ENCODE results near the gene MAN1C1. TPM values are rescaled to one million over a fixed set of nuclear protein-coding genes. Genes with fewer than 3 reads are reported as not detected.

Gene MAN1C1
- total RNA-seq, 1 donor from 2014 or later = 9.1 TPM

DNA sequence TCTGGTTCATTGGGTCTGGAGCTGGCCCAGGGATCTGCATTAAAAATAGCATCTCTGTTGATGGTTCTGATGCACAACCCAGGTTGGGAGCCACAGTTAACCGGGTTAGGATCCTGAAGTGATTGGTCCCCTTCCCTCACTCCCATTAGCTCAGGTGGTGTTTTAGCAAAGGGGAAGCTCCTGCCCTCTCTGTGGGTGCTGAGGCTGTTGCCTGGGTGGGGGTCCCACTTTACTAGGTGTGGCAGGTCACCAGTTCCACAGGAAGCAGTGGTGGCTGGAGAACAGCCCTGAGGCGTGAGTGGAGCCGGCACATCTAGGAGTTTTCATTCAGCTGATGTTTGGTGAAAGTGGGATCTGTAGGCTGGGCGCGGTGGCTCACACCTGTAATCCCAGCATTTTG, 86.5 kb downstream of the MAN1C1 start:
- Mint-ChIP-seq H3K9me3 (no peaks in the 10 kb centered on the region), H3K4me1 (ENCODE audit: unreplicated experiment) (peaks cover 50% of the 10 kb centered on the region), H3K27me3 (peaks cover 3% of the 10 kb centered on the region), H3K27ac (no peak overlapping the region), H3K4me3 (no peak overlapping the region), H3K36me3 (no peaks in the 10 kb centered on the region)
- TF ChIP-seq, protein P1, sequence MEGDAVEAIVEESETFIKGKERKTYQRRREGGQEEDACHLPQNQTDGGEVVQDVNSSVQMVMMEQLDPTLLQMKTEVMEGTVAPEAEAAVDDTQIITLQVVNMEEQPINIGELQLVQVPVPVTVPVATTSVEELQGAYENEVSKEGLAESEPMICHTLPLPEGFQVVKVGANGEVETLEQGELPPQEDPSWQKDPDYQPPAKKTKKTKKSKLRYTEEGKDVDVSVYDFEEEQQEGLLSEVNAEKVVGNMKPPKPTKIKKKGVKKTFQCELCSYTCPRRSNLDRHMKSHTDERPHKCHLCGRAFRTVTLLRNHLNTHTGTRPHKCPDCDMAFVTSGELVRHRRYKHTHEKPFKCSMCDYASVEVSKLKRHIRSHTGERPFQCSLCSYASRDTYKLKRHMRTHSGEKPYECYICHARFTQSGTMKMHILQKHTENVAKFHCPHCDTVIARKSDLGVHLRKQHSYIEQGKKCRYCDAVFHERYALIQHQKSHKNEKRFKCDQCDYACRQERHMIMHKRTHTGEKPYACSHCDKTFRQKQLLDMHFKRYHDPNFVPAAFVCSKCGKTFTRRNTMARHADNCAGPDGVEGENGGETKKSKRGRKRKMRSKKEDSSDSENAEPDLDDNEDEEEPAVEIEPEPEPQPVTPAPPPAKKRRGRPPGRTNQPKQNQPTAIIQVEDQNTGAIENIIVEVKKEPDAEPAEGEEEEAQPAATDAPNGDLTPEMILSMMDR (conservative IDR thresholded peaks at IDR 0.05) = no peak
- DNase-seq (ENCODE audit: extremely low spot score, unreplicated experiment) = no peak

DNA sequence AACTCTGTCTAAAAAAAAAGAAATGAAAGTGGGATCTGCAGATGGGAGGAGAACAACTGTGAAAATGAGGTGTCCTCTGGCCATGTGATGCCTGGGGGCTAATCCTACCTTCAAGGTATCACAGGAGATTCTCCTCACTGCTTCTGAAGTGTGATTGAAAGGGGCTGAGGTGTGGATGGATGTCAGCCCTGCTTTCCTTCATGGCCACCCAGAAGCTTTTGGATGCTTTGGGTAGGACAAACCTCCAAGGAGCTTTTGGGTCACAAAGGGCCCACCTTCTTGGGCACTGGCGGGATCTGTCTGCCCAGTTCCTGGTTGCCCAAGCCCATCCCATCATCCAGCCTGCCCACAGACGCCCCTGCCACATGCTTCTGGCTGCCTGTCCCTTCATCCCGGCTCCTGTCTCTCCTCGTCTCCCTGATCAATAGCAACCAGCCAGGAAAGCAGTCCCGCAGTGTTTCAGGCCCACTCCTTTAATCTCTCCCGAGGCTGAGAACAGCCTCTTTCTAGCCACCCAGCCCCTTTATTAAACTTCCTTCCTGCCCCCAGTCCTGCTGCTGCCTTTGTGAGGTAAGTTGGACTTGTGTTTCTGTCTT, 87.2 kb downstream of the MAN1C1 start:
- Mint-ChIP-seq H3K4me1 (ENCODE audit: unreplicated experiment) (peaks cover 48% of the 10 kb centered on the region), H3K36me3 (no peaks in the 10 kb centered on the region), H3K4me3 (no peak overlapping the region), H3K27me3 (peaks cover 3% of the 10 kb centered on the region), H3K9me3 (no peaks in the 10 kb centered on the region), H3K27ac (peak overlapping the region; percentile 62)
- no peak for DNase-seq (ENCODE audit: extremely low spot score, unreplicated experiment)
- TF ChIP-seq, protein P1 (conservative IDR thresholded peaks at IDR 0.05) = no peak

DNA sequence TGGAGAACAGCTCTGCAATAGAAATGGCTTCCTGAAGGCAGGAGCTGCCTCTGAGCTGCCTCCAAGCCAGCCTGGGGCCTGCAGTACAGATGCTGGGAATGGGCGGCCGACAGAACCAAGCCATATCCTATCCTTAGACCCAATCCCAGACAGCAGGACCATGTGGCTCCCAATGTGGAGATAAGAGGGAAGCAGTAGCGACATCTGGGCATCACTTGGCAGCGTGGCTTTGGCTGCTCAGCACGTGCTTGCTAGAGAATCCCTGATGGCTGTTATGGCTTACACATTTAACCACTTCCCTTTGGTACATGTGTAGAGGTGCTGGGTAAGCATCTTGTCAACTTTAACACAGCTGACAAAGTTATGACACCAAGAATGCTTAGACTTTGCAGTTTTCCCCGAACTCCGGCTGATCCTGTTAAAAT, 87.7 kb downstream of the MAN1C1 start:
- Mint-ChIP-seq H3K27me3 (peaks cover 3% of the 10 kb centered on the region), H3K4me1 (ENCODE audit: unreplicated experiment) (peaks cover 48% of the 10 kb centered on the region), H3K9me3 (no peaks in the 10 kb centered on the region), H3K27ac (peak overlapping the region; percentile 62), H3K4me3 (no peak overlapping the region), H3K36me3 (no peaks in the 10 kb centered on the region)
- TF ChIP-seq, protein P1 (conservative IDR thresholded peaks at IDR 0.05) = no peak
- DNase-seq (ENCODE audit: extremely low spot score, unreplicated experiment) = no peak

DNA sequence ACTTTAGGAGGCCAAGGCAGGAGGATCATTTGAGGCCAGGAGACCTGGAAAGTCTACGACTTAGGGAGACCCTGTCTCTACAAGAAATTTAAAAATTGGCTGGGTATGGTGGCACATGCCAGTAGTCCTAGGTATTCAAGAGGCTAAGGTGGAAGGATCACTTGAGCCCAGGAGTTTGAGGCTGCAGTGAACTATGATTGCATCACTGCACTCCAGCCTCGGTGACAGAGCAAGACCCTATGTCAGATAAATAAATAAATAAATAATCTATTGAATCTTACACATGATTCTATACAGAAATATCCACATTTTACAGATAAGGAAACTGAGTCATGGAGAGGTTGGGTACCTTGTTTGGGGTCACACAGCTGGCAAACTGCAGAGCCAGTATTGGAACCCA, 89.1 kb downstream of the MAN1C1 start:
- H3K36me3 Mint-ChIP-seq = no peaks in the 10 kb centered on the region
- no peak overlapping the region for H3K27ac Mint-ChIP-seq
- DNase-seq (ENCODE audit: extremely low spot score, unreplicated experiment) = no peak
- H3K4me1 Mint-ChIP-seq (ENCODE audit: unreplicated experiment) = peaks cover 35% of the 10 kb centered on the region
- H3K4me3 Mint-ChIP-seq = no peak overlapping the region
- H3K9me3 Mint-ChIP-seq = no peaks in the 10 kb centered on the region
- peaks cover 3% of the 10 kb centered on the region for H3K27me3 Mint-ChIP-seq
- TF ChIP-seq, protein P1 (conservative IDR thresholded peaks at IDR 0.05) = no peak

DNA sequence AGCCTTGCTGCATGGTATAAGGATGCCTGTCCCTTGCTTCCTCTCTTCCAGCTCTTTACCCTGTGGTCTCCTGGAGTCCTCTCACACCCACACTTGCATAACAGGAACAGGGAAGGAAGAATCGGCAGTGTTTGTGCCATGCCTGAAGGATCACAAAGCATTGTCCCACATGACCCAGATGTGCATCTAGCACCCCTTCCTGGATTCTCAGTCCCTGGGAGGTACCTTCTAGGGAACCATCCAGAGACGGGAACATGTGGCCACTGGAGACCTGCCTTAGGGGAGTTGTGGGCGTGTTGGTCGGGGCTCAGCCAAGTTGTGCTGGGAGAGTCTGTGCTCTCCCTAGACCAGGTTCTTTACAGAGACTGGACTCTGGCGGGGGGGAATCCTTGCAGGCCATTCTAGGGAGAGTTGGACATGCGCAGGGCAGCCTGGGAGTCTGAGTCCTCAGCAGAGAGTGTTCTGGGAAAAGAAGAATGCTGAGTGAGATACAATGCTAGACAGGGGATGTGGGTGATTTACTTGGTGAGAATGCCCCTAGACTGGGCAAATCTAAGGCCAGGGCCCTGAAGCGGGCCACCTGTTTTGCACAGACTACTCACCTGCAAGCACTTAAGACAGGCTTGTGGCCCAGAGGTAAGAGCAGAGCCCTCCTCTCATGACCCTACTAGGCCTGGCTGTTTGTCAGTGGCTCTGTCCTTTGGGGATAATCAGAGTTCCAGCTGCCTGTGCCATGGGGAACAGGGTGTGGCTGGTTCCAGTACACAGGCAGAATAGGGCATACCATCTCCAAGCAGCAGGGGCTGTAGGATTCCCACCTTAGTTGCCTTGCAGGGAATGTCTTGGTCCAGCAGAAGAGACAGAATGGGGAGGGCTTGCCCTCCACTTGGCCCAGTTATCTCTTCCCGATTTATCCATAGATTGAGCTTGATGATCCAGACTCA, 89.8 kb downstream of the MAN1C1 start:
- TF ChIP-seq, protein P1 (conservative IDR thresholded peaks at IDR 0.05) = no peak
- H3K4me1 Mint-ChIP-seq (ENCODE audit: unreplicated experiment) = peaks cover 35% of the 10 kb centered on the region
- no peaks in the 10 kb centered on the region for H3K9me3 Mint-ChIP-seq
- H3K27ac Mint-ChIP-seq = peak overlapping the region; percentile 60
- no peak overlapping the region for H3K4me3 Mint-ChIP-seq
- no peak for DNase-seq (ENCODE audit: extremely low spot score, unreplicated experiment)
- H3K27me3 Mint-ChIP-seq = peaks cover 3% of the 10 kb centered on the region
- no peaks in the 10 kb centered on the region for H3K36me3 Mint-ChIP-seq

Data from type B pancreatic cell (in vitro differentiated cells).